Left ventricle myocardium inferior (tissue), 1 donor: ENCODE measurements around the gene GULP1. TPM values are rescaled to one million over a fixed set of nuclear protein-coding genes. Genes with fewer than 3 reads are reported as not detected.

Experiments
- DNase-seq: peaks from one replicate; pipeline ENCODE4 v3.0.0-alpha.2; 2020
- H3K27ac ChIP-seq: fragments of 200-600 bp; replicated peaks from 2 replicates; pipeline ENCODE4 v1.8.0; 2021
- H3K27me3 ChIP-seq: fragments of 200-600 bp; 2 replicates; pipeline ENCODE4 v1.8.0; 2021; ENCODE audit warnings: low read depth
- H3K36me3 ChIP-seq: fragments of 200-600 bp; 2 replicates; pipeline ENCODE4 v1.8.0; 2021
- H3K4me1 ChIP-seq: fragments of 200-600 bp; 2 replicates; pipeline ENCODE4 v1.8.0; 2021
- H3K4me3 ChIP-seq: fragments of 200-600 bp; 2 replicates; pipeline ENCODE4 v1.8.0; 2021; ENCODE audit warnings: mild to moderate bottlenecking, moderate library complexity
- H3K9me3 ChIP-seq: fragments of 200-600 bp; replicated peaks from 2 replicates; pipeline ENCODE4 v1.8.0; 2021
- intact Hi-C: fragments of 100-400 bp; cut with micrococcal nuclease; formaldehyde crosslinking; loops from one replicate; pipeline ENCODE4 v1.11.0; 2022
- total RNA-seq: library from RNA; stranded (reverse); fragmentation: NEBNext Ultra II Directional; extraction: Animal tissue kit (Norgen Biotek cat#: 25700); gene quantifications from one replicate; pipeline ENCODE4 v1.2.1, GENCODE V29; 2021
- TF ChIP-seq, protein P1 (sequence below): fragments of 200-600 bp; IDR thresholded peaks from 2 replicates; pipeline ENCODE4 v1.8.0; 2021; ENCODE audit warnings: antibody characterized with exemption, mild to moderate bottlenecking, borderline replicate concordance
- donor health status: DM: no; HTN: yes; CAD: no; lungs with severe emphysema.

GULP1 gene
- total RNA-seq, 1 donor from 2014 or later: 5.7 TPM

DNA sequence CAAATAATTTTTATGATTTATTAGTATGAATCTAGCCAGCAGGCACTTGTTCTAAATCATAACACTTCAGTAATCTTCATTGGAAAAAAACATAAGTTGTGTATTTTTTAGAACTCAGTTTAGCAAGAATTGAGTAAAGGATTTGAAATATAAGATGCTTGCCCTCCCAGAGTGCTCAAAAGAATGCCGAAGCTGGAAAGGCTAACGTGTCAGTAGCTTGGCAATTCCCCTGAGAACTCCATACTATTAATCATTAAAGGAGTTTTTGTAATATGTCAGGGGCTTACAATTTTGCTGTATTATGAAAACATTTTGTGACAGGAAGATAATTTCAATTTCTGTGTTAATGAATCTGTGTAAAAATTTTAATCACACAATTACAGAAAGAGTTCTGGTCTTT, 122.7 kb downstream of the GULP1 start:
- TF ChIP-seq, protein P1, sequence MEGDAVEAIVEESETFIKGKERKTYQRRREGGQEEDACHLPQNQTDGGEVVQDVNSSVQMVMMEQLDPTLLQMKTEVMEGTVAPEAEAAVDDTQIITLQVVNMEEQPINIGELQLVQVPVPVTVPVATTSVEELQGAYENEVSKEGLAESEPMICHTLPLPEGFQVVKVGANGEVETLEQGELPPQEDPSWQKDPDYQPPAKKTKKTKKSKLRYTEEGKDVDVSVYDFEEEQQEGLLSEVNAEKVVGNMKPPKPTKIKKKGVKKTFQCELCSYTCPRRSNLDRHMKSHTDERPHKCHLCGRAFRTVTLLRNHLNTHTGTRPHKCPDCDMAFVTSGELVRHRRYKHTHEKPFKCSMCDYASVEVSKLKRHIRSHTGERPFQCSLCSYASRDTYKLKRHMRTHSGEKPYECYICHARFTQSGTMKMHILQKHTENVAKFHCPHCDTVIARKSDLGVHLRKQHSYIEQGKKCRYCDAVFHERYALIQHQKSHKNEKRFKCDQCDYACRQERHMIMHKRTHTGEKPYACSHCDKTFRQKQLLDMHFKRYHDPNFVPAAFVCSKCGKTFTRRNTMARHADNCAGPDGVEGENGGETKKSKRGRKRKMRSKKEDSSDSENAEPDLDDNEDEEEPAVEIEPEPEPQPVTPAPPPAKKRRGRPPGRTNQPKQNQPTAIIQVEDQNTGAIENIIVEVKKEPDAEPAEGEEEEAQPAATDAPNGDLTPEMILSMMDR: no peak
- DNase-seq: no peak
- Histone ChIP-seq H3K27ac (no peak overlapping the region), H3K27me3 (no peaks in the 10 kb centered on the region), H3K9me3 (peaks cover 37% of the 10 kb centered on the region), H3K4me3 (no peak overlapping the region), H3K4me1 (no peaks in the 10 kb centered on the region), H3K36me3 (no peaks in the 10 kb centered on the region)
- intact Hi-C loops: no loop called here

DNA sequence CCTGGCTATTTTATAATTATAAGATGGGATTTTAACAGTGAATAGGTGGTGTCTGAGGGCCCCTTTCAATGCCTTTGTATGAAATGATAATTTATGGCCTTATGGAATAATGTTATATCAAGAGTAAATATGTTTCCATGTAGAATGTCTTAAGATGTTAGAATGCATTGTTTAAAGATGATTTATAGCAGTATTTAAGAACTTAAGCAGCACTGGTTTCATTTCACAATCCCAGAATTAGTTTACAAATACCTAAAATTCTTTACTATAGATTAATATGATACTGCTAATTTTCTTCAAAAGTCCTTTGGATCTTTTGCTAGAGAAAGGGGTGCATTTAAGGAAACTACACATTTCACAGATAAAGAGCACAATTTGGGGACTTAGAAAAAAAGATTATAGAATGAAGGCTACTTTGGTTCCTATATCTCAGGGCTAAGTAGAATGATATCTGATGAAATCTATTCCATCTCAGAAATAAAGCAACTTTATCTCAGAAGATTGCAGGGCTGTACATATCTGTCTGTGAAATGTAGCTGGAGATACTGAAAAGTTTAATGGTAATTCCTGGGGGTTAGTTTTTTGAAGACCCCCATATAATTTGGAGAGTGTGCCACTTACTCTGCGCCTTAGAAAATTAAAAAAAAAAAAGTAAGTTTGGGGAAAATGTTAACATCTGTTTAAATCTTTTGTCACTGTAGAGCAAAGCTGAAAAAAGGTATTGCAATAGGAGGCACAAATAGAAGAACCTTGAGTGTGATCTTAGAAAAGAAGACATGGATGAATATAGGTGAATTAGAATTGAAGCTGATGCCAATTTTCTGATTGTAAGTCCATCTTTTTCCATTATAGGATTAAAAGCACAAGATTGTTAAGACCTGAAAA, 123.4 kb downstream of the GULP1 start:
- no peak for DNase-seq
- no peaks in the 10 kb centered on the region for H3K36me3 ChIP-seq
- H3K4me1 ChIP-seq: no peaks in the 10 kb centered on the region
- intact Hi-C loops: no loop called here
- H3K9me3 ChIP-seq: peaks cover 37% of the 10 kb centered on the region
- TF ChIP-seq, protein P1: no peak
- no peaks in the 10 kb centered on the region for H3K27me3 ChIP-seq
- H3K27ac ChIP-seq: no peak overlapping the region
- no peak overlapping the region for H3K4me3 ChIP-seq

DNA sequence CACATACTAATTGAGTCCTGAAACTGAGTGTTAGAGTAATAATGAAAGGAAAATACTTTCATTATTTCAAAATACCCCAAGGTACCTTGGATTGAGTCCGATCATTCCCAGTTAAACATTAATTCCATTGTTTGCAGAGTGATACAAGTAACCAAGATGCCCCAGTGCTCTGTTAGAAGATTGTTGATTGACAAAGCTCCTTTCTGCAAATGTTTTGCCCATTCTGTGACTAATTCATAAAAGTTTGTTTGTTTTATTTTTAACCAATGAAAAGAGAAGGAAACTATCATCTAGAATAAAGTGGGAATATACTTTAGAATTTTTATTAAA, 124.0 kb downstream of the GULP1 start:
- Histone ChIP-seq H3K36me3 (no peaks in the 10 kb centered on the region), H3K27ac (no peak overlapping the region), H3K9me3 (peaks cover 39% of the 10 kb centered on the region), H3K4me1 (no peaks in the 10 kb centered on the region), H3K4me3 (no peak overlapping the region), H3K27me3 (no peaks in the 10 kb centered on the region)
- intact Hi-C loops: no loop called here
- TF ChIP-seq, protein P1: no peak
- DNase-seq: no peak

DNA sequence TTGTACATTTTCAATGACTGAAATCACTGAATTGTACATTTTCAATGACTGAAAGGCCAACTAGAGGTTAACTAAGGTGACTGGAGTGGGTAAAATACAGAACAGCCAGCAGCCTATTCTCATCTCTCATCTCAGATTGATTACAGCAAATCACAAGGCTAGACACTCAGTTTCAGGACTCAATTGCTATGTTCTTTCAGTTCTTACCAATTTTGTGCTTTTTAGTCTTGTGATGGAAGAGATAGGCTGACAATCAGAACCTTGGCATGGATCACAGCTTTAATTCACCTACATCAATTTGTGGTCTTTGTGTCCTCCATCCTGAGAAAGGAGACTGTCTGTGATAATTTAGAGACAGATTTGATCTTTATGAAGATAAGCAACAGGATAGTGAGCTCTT, 124.7 kb downstream of the GULP1 start:
- Histone ChIP-seq H3K4me1 (no peaks in the 10 kb centered on the region), H3K9me3 (peaks cover 40% of the 10 kb centered on the region), H3K27ac (no peak overlapping the region), H3K27me3 (no peaks in the 10 kb centered on the region), H3K36me3 (no peaks in the 10 kb centered on the region), H3K4me3 (no peak overlapping the region)
- no peak for DNase-seq
- intact Hi-C loops: no loop called here
- TF ChIP-seq, protein P1: no peak

DNA sequence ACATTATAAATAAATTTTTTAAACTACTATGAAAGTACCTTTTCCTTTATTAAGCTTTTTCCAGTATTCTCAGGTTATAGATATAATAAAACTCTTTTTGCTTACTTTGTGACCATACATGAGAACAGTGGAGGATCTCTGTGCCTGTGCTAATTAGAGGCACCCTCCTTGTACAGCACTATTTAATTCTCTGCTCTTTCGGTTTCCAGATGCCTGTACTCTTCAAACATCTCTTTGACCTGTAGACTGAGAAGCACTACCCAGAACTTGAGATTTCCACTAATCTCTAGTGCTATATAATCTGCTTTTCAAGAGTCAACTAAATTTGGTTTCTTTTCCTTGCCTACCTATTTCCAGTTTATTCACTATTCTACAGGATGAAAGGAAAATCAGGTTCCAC, 131.1 kb downstream of the GULP1 start:
- intact Hi-C loops: no loop called here

More for the DNA sequence above, 131.1 kb downstream of the GULP1 start:
- DNase-seq: no peak
- Histone ChIP-seq H3K4me1 (no peaks in the 10 kb centered on the region), H3K27me3 (no peaks in the 10 kb centered on the region), H3K9me3 (peaks cover 35% of the 10 kb centered on the region), H3K36me3 (no peaks in the 10 kb centered on the region), H3K4me3 (no peak overlapping the region), H3K27ac (no peak overlapping the region)
- TF ChIP-seq, protein P1: no peak
